Lower leg skin (tissue), 3 donors: ENCODE results near the gene RTRAF.

Source experiments
- POLR2A ChIP-seq, 2 donors: fragments of 450-650 bp; IDR thresholded peaks; one replicate each; pipeline ENCODE4 v1.6.1; 2016 to 2017; ENCODE audit warnings: antibody characterized with exemption in 2 of 2, mild to moderate bottlenecking in 1 of 2, moderate library complexity in 1 of 2
- TF ChIP-seq, protein P1 (sequence below), 3 donors: fragments of 450-650 bp; IDR thresholded peaks; one replicate each; pipeline ENCODE4 v1.5.1; 2016; ENCODE audit warnings: antibody characterized with exemption in 3 of 3, mild to moderate bottlenecking in 3 of 3, moderate library complexity in 2 of 3

DNA sequence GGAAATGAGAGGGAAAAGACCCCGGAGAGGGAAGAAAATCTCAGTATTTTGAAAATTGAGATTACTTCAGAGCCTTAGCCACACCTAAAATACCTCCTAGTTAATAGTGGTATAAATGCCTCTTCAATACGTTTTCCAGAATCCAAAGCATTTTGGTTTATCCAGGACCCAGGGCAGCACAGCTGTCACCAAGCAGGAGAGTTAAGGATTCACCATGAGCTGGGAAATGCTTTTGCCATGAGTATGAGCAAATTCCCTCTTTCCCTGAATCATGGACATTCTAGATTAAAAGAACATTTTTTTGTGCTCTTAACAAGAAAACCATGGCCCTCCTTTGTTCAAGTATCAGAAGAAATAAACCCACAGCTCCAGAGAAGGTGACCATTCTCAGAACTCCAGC is 21.8 kb upstream of the RTRAF start:
- TF ChIP-seq, protein P1, sequence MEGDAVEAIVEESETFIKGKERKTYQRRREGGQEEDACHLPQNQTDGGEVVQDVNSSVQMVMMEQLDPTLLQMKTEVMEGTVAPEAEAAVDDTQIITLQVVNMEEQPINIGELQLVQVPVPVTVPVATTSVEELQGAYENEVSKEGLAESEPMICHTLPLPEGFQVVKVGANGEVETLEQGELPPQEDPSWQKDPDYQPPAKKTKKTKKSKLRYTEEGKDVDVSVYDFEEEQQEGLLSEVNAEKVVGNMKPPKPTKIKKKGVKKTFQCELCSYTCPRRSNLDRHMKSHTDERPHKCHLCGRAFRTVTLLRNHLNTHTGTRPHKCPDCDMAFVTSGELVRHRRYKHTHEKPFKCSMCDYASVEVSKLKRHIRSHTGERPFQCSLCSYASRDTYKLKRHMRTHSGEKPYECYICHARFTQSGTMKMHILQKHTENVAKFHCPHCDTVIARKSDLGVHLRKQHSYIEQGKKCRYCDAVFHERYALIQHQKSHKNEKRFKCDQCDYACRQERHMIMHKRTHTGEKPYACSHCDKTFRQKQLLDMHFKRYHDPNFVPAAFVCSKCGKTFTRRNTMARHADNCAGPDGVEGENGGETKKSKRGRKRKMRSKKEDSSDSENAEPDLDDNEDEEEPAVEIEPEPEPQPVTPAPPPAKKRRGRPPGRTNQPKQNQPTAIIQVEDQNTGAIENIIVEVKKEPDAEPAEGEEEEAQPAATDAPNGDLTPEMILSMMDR (IDR thresholded peaks at IDR 0.05), result no peak
- TF ChIP-seq POLR2A (IDR thresholded peaks at IDR 0.05), result no peak
